Stimulated activated CD4-positive, alpha-beta T cell treated with anti-CD3 and anti-CD28 coated beads, Interleukin-4, amount 100 ng/mL, for 24 hours (primary cell): Measurements from ENCODE around the gene SHANK3.
A peak's percentile ranks its signal among the peaks of the same experiment; 100 is the strongest.
"Not testable (repeated sequence)": the region's sequence is repeated elsewhere in the genome, so short reads cannot be mapped to it uniquely, and the experiment has no call there.

Source experiments
- DNase-seq: peaks from one replicate; pipeline ENCODE4 v3.0.0-alpha.2; 2020

The SHANK3 gene

GRCh38 chr22:50672471-50673230 lies at the start of gene SHANK3:
Gene SHANK3 (plus strand): TSS chr22:50672823.
- no peak for DNase-seq

- no peak for DNase-seq
Measured at GRCh38 chr22:50624347-50625130, 48.1 kb upstream of the SHANK3 start.

- DNase-seq, result no peak
Measured at GRCh38 chr22:50625131-50625567, 47.5 kb upstream of the SHANK3 start.

- DNase-seq, result no peak
Measured at GRCh38 chr22:50625568-50626313, 46.9 kb upstream of the SHANK3 start.

GRCh38 chr22:50626314-50626849 lies 46.2 kb upstream of the SHANK3 start:
- no peak for DNase-seq

- DNase-seq, result no peak
Measured at GRCh38 chr22:50626850-50627641, 45.6 kb upstream of the SHANK3 start.

GRCh38 chr22:50627642-50628542 lies 44.7 kb upstream of the SHANK3 start, which contains the start of gene ARSA:
Gene ARSA (minus strand): TSS chr22:50628152. CDS start chr22:50627779, 373 bp downstream.
- peak; percentile 75 for DNase-seq

GRCh38 chr22:50628543-50629134 lies 44.0 kb upstream of the SHANK3 start:
- no peak for DNase-seq

- DNase-seq, result no peak
Measured at GRCh38 chr22:50630376-50630775, 42.2 kb upstream of the SHANK3 start.

GRCh38 chr22:50633086-50633485 lies 39.5 kb upstream of the SHANK3 start:
- DNase-seq, result no peak

GRCh38 chr22:50633771-50634170 lies 38.9 kb upstream of the SHANK3 start:
- DNase-seq, result no peak

- DNase-seq, result no peak
Measured at GRCh38 chr22:50635591-50635990, 37.0 kb upstream of the SHANK3 start.

GRCh38 chr22:50640296-50640695 lies 32.3 kb upstream of the SHANK3 start:
- DNase-seq, result not testable (repeated sequence)

GRCh38 chr22:50640857-50641647 lies 31.6 kb upstream of the SHANK3 start:
- no peak for DNase-seq

- no peak for DNase-seq
Measured at GRCh38 chr22:50641696-50642607, 30.7 kb upstream of the SHANK3 start.

GRCh38 chr22:50643021-50643820 lies 29.4 kb upstream of the SHANK3 start:
- DNase-seq, result not testable (repeated sequence)

- not testable (repeated sequence) for DNase-seq
Measured at GRCh38 chr22:50643821-50644101, 28.9 kb upstream of the SHANK3 start.

- no peak for DNase-seq
Measured at GRCh38 chr22:50653256-50653655, 19.4 kb upstream of the SHANK3 start.
